ENCODE data around the gene NLGN1. TPM values are rescaled to one million over a fixed set of nuclear protein-coding genes. Genes with fewer than 3 reads are reported as not detected.

The NLGN1 gene
- total and polyA plus RNA-seq, 2 of the 8 experiments (the other 6 are each of a cell fraction or from before 2014, with no cell fraction given): 7.8 to 14.8 TPM

GRCh38 chr3:173410849-173411248, 13.3 kb downstream of the NLGN1 start:
- no peak overlapping the region for H2BK120ac ChIP-seq (replicated peaks; ENCODE audit: low read depth, low read length)
- H3K4ac ChIP-seq (replicated peaks; ENCODE audit: insufficient read length, low read depth, low read length): no peak overlapping the region
- no peaks in the 10 kb centered on the region for H3K79me2 ChIP-seq (ENCODE audit: control insufficient read depth in 1 of 2, insufficient read depth in 2 of 2, low read length in 2 of 2)
- H3K23ac ChIP-seq (ENCODE audit: insufficient read length): no peak overlapping the region
- peak overlapping the region in 1 of 2 experiments; percentile 14; a peak in 2 of 4 replicates for H3K4me2 ChIP-seq (ENCODE audit: insufficient read depth in 1 of 2, low read depth in 2 of 2, low read length in 2 of 2)
- H3K27ac ChIP-seq (ENCODE audit: low read depth, low read length): no peak overlapping the region
- no peak overlapping the region for H3K14ac ChIP-seq (ENCODE audit: insufficient read length)
- no peak overlapping the region for H4K8ac ChIP-seq (ENCODE audit: extremely low read depth, insufficient read depth, low read length)
- no peak overlapping the region for H4K91ac ChIP-seq (replicated peaks; ENCODE audit: insufficient read length, low read length)
- H3K9me3 ChIP-seq (ENCODE audit: insufficient read depth in 2 of 2, low read depth in 1 of 2, low read length in 1 of 2): no peaks in the 10 kb centered on the region
- no peaks in the 10 kb centered on the region for H3K23me2 ChIP-seq (ENCODE audit: low read depth, low read length)
- H3K18ac ChIP-seq (ENCODE audit: extremely low read depth, low read length): no peak overlapping the region
- no peaks in the 10 kb centered on the region for H3K36me3 ChIP-seq (ENCODE audit: control insufficient read depth in 2 of 4, insufficient read depth in 4 of 4, low read length in 3 of 4)
- WGBS, 2 experiments (ENCODE audit: extremely low coverage in 1 of 2, insufficient coverage in 1 of 2, insufficient read length in 1 of 2, insufficient replicate concordance in 2 of 2, low coverage in 1 of 2, low lambda C conversion rate in 2 of 2, missing lambda C conversion rate in 1 of 2): 74% methylated on average over 1 of the region's 1 CpG; no CpG with 5 or more reads in 1 of the 2 experiments
- ChIA-PET POLR2A (ENCODE audit: partially characterized antibody) (interaction anchor here (1.6 kb wide), 1 partner anchor 13 kb away, joined by 5 read pairs; the partner anchor contains the start of gene NLGN1), CTCF (ENCODE audit: partially characterized antibody) (interaction anchor here (0.6 to 1.4 kb wide), 7 partner anchors 20 to 423 kb away, joined by 3 to 4 read pairs (median 3); no protein-coding TSS in a partner anchor)
- no peak overlapping the region for H3K56ac ChIP-seq (replicated peaks; ENCODE audit: insufficient read length, low read depth, low read length)
- H2AFZ ChIP-seq (ENCODE audit: low read length): no peak overlapping the region
- DNase-seq (ENCODE audit: low read depth in 1 of 2, low spot score in 2 of 2) (no peak), FAIRE-seq (no peak)
- no peak overlapping the region for H2AK5ac ChIP-seq (ENCODE audit: low read depth, low read length)
- H2BK15ac ChIP-seq (ENCODE audit: low read length): peak overlapping the region; percentile 49; the same call in 1 of the 2 replicates
- no peak overlapping the region for H2BK20ac ChIP-seq (ENCODE audit: low read length)
- no peak overlapping the region for H3K4me3 ChIP-seq (ENCODE audit: extremely low read depth in 1 of 4, insufficient read depth in 2 of 4, low read depth in 3 of 4, low read length in 4 of 4)
- no peak overlapping the region for H3K9ac ChIP-seq (replicated peaks in 1 of 4; ENCODE audit: extremely low read depth in 1 of 4, low read depth in 3 of 4, low read length in 3 of 4)
- H2BK12ac ChIP-seq (ENCODE audit: low read depth, low read length): peak overlapping the region; percentile 46; the same call in 1 of the 2 replicates
- H2BK5ac ChIP-seq (ENCODE audit: low read depth, low read length): peak overlapping the region; percentile 29; the same call in 1 of the 2 replicates
- H3K79me1 ChIP-seq (ENCODE audit: low read depth, low read length): no peaks in the 10 kb centered on the region
- no peaks in the 10 kb centered on the region for H4K20me1 ChIP-seq (replicated peaks in 1 of 2; ENCODE audit: control insufficient read depth in 1 of 2, insufficient read depth in 2 of 2, low read length in 2 of 2)
- H3K27me3 ChIP-seq (replicated peaks in 1 of 4; ENCODE audit: control insufficient read depth in 3 of 4, extremely low read depth in 1 of 4, insufficient read depth in 3 of 4, low read length in 3 of 4): no peaks in the 10 kb centered on the region
- peaks cover 0 to 12% (median 7%) of the 10 kb centered on the region in 4 experiments; a peak in 6 of 7 replicates for H3K4me1 ChIP-seq (replicated peaks in 1 of 4; ENCODE audit: control insufficient read depth in 3 of 4, insufficient read depth in 4 of 4, low read length in 3 of 4)
- no peak overlapping the region for H4K5ac ChIP-seq (ENCODE audit: insufficient read length, low read depth, low read length)
- no peak for TF ChIP-seq CTBP2 (IDR thresholded peaks at IDR 0.05; ENCODE audit: borderline replicate concordance, insufficient read depth, insufficient read length, low read length)
- TF ChIP-seq TCF12 (IDR thresholded peaks at IDR 0.05; ENCODE audit: low read depth, low read length): no peak
- no peak for TF ChIP-seq NANOG (IDR thresholded peaks at IDR 0.05; ENCODE audit: insufficient read depth, low read depth, low read length, poor library complexity, severe bottlenecking)
- TF ChIP-seq EZH2 (IDR thresholded peaks at IDR 0.05; ENCODE audit: low read depth, low read length, severe bottlenecking): no peak
- no peak for TF ChIP-seq MAFK (IDR thresholded peaks at IDR 0.05; ENCODE audit: low read depth, low read length)
- TF ChIP-seq KDM1A (IDR thresholded peaks at IDR 0.05; ENCODE audit: borderline replicate concordance, low read length): no peak
- no peak for TF ChIP-seq SRF (IDR thresholded peaks at IDR 0.05; ENCODE audit: low read depth, low read length)
- no peak for TF ChIP-seq RBBP5 (IDR thresholded peaks at IDR 0.05; ENCODE audit: borderline replicate concordance, low read depth, low read length)
- TF ChIP-seq TBP (IDR thresholded peaks at IDR 0.05; ENCODE audit: low read depth, low read length): no peak
- no peak for TF ChIP-seq GTF2F1 (IDR thresholded peaks at IDR 0.05; ENCODE audit: borderline replicate concordance, low read depth, low read length)
- TF ChIP-seq RNF2 (IDR thresholded peaks at IDR 0.05; ENCODE audit: borderline replicate concordance, low read depth, low read length, missing control alignments, poor library complexity, severe bottlenecking): no peak
- TF ChIP-seq TAF1 (IDR thresholded peaks at IDR 0.05; ENCODE audit: low read depth, low read length): no peak
- no peak for TF ChIP-seq BACH1 (IDR thresholded peaks at IDR 0.05; ENCODE audit: low read length)
- TF ChIP-seq TEAD4 (IDR thresholded peaks at IDR 0.05; ENCODE audit: low read depth, low read length): no peak
